Esophagus mucosa (tissue), 1 donor: Measurements from ENCODE around the gene CCDC88A. TPM values are rescaled to one million over a fixed set of nuclear protein-coding genes. Genes with fewer than 3 reads are reported as not detected.
"Not testable (repeated sequence)": the region's sequence is repeated elsewhere in the genome, so short reads cannot be mapped to it uniquely, and the experiment has no call there.

Experiments
- ATAC-seq: fragments of 200-7000 bp; cut with Tn5 transposase; one replicate; pipeline ENCODE4 v1.9.1; 2020
- total RNA-seq: library from RNA; stranded (reverse); gene quantifications from one replicate; pipeline ENCODE4 v1.2.4, GENCODE V29; 2023
- donor health status: DM: yes; HTN: yes; CAD: no.

CCDC88A gene
- total RNA-seq, 1 donor from 2014 or later, result 13.2 TPM

DNA sequence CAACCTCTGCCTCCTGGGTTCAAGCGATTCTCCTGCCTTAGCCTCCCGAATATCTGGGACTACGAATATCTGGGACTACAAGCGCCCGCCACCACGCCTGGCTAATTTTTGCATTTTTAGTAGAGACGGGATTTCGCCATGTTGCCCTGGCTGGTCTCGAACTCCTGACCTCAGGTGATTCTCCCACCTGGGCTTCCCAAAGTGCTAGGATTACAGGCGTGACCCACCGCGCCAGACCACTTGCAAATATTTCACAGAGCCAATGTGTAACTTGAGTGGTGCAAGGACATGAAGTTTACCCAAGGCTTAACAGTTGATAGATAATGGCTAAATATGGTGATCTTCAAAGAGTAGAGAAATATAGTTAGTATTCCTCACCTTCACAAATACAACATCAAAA, 136.6 kb downstream of the CCDC88A start:
- ATAC-seq, result no peak

DNA sequence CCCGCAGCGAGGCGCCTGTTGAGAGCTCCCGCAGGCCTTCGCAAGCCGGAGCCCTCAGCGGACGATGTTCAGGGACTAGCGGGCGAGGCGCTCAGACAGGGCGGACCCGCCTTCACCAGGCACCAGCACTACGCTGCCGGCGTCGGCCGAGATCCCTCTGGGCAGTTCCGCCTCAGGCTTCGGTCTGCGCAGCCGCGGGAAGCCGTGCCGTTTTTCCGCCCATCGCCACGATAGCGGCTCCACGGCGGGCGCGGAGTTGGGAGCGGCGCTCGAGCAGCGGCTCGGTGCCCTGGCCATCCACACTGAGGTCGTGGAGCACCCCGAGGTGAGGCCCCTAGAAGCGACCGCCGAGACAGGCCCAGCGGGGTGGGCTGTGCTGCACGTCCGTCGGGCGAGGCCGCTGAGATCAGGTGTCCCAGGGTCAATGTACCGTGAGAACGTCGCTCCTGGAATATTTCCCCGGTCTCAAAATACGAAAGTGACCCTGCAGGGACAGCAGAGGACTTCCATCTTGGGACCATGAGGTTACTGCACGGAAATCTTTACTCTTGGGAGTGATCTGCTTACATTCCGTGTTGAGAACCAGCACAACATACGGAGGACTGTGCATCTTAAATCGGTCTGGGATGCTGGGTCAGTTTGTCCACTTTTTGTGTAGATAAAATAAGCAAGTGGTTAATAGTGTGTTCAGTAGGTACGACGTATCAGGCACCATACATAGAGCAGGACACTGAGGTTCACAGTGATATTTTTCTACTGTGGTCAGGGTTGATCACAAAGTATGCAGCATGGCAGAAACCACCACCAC, 137.3 kb downstream of the CCDC88A start:
- ATAC-seq, result peak; percentile 98

DNA sequence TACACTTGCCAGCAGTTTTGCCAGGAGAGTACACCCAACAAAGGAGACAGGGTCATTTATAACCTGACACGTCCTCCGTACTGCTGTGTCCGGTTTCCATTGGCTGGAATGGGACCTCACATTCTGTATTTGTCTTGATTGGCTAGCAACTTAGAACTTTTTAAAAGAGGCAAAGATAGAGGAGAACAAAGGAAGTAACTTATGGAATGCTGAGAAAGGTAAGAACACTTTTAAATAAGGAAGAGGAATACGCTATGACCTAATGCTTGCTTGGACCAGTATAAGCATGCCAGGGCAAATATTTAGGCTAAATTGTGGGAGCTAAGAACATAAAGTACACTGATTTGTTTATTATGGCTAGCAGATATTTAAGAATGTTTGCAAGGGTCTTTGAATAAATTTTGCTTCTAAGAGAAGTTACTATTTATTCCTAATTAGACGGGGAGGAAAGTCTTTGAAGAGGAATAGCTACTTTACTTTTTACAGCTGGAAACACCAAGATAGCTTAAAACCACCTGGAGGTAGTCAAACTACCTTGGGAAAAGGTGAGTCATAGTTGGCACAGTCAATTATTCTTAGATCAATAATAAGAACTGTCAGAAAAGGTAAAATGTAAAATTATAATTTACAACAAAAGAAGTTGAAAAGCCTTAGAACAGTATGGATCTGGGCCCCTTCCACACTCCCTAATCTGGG, 138.7 kb downstream of the CCDC88A start:
- ATAC-seq, result not testable (repeated sequence)

DNA sequence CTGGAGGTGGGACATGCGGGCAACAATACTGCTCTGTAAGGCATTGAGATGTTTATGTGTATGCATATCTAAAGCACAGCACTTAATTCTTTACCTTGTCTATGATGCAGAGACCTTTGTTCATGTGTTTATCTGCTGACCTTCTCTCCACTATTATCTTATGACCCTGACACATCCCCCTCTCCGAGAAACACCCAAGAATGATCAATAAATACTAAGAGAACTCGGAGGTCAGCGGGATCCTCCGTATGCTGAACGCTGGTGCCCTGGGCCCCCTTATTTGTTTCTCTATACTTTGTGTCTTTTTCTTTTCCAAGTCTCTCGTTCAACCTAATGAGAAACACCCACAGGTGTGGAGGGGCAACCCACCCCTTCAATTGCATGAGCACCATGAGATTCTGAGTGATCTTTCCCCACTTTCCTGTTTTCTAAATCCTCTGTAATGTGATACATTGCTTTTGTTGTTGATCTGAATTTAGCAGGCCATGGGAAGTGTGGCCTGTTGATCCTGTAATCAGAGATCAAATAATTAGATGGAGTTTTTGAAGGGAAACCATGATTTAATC, 139.7 kb downstream of the CCDC88A start:
- ATAC-seq, result not testable (repeated sequence)

DNA sequence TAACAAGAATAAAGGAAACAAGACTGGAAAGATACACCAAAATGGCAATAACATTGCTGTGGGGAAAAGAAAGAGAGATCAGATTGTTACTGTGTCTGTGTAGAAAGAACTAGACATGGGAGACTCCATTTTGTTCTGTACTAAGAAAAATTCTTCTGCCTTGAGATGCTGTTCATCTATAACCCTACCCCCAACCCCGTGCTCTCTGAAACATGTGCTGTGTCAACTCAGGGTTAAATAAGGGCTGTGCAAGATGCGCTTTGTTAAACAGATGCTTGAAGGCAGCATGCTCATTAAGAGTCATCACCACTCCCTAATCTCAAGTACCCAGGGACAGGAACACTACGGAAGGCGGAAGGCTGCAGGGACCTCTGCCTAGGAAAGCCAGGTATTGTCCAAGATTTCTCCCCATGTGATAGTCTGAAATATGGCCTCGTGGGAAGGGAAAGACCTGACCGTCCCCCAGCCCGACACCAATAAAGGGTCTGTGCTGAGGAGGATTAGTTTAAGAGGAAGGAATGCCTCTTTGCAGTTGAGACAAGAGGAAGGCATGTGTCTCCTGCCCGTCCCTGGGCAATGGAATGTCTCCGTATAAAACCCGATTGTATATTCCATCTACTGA, 140.3 kb downstream of the CCDC88A start:
- not testable (repeated sequence) for ATAC-seq

DNA sequence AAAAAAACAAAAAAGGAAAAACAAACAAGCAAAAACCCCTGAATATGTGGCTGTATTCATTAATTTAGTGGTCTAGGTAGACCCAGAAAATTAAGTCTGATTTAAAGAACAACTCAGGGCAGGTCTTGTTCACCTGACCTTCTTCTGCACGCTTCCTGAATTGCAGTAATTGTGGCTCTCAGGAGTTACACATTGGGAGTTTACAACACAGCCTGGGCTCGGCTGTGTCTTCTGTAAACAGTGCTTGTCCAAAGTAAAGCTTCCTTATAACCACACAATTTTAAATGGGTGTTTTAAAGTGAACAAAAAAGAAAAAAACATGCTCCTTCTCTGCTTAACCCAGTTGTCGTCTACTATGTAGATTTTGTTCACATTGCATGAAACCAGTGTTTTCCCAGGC, 142.3 kb downstream of the CCDC88A start:
- no peak for ATAC-seq

DNA sequence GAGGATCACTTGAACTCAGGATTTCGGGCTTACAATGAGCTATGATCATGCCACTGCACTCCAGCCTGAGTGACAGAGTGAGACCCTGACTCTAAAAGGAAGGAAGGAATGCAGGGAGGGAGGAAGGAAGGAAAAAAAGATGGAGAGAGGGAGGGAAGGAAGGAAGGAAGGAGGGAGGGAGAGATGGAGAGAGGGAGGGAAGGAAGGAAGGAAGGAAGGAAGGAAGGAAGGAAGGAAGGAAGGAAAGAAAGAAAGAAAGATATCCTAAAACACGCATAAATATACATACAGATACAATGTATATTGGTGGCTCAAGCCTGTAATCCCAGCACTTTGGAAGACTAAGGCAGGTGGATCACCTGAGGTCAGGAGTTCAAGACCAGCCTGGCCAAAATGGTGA, 145.3 kb downstream of the CCDC88A start:
- ATAC-seq, result not testable (repeated sequence)

DNA sequence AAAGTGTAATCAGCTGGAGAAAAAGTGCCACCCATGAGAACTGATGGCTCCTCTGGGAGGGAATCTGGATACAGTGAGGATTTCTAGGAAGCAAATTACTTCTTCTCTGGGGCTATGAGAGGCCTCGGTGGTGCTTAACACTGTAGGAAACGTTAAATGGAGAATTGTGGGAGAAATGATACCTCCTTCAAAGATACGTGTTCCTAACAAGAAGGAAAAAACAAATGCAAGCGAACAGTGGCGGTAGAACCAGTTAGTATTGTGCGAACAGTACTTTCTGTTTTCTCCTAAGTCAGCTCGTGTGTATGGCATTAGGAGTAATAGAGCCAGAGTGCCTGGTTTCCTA, 150.0 kb downstream of the CCDC88A start:
- peak; percentile 32 for ATAC-seq

DNA sequence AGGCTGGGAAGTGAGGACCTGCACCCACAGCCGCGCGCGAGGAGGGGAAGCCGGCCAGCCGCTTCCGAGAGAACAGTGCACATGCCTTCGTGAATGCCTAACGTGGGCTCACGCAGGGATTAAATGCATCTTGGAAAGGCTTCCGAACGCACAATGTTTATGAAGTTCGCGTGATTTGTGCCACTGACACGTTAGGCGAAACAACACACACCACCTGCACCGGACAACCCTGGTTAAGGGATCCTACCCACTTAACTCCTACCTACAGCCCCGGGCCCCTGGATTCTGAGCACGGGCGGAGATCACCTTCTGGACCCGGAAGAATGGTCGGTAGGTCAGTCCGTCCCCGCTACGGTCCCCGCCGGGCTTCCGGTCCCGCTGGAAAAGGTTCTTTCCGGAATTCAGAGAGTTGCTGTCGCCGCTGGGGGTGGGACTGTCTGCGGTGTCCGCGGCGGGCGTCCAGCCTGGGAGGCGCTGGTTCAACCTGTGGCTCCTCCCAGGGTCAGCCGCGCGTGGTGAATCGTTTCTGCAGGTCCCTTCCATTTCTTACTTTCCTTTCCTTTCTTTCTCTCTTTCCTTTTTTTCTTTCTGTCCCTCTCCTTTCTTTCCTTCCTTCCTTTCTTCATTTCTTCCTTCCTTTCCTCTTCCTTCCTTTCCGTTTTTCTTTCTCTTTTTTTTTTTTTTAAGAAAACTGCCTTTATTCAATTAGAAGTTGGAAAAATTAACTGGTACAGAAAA, 150.6 kb downstream of the CCDC88A start, which contains the start of gene MTIF2:
Gene MTIF2, minus strand, starts transcription at position 325 of the 738 bp plus-strand sequence. CDS start 5,373 bp downstream, outside the sequence.
- peak; percentile 99 for ATAC-seq

DNA sequence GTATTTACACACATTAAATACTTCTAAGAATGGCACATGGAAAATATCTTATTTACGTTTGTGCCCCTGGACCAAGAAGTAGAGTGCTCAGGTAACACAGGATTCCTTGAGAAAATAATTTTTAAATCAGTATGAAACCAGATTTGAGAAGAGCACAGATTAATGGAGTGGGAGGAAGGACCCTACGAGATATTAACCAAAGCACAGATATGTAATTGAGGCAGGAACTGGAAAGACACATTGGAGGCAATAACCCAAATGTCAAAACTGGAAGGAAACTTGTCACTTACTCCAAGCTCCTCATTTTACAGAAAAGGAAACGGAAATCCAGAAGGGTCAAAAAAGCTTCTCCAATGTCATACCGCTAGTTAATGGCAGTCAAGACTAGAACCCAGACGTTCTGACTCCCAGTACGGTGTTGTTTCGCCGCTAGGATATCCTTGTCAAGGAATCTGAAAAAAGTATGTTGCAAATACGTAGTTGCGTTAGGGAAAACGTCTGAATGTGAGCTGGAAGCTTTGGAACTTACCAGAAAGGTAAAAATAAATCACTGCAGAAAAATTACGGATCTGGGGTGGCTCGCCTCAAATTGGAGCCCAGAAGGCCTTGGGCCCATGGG, 151.3 kb downstream of the CCDC88A start:
- ATAC-seq, result no peak

DNA sequence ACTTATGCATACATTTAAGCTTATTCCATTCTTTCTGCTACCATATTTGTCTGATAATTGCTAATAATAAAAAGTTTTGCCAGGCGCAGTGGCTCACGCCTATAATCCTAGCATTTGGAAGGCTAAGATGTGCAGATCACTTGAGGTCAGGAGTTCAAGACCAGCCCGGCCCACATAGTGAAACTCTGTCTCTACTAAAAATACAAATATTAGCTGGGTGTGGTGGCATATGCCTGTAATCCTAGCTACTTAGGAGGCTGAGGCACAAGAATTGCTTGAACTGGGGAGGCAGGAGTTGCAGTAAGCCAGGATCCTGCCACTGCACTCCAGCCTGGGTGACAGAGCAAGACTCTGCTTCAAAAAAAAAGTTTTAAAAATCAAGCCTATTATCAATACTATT, 160.1 kb downstream of the CCDC88A start:
- not testable (repeated sequence) for ATAC-seq

DNA sequence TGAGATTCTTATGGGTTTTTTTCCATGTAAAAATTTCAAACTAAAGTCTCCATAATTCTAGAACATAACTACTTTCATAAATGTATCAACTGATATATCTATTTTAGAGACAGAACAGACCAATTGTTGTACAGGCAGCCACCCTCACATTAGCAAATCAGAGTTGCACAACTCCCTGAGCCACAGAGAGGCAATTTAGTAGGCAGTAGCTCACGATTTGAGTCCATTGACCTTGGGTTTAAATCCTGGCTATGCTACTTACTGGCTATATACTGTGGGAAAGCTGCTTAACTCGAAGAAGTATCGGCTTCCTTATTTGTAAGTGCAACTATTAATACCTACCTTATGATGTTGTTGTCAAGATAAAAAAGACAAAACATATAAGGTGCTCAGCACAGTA, 166.8 kb downstream of the CCDC88A start:
- ATAC-seq, result no peak

DNA sequence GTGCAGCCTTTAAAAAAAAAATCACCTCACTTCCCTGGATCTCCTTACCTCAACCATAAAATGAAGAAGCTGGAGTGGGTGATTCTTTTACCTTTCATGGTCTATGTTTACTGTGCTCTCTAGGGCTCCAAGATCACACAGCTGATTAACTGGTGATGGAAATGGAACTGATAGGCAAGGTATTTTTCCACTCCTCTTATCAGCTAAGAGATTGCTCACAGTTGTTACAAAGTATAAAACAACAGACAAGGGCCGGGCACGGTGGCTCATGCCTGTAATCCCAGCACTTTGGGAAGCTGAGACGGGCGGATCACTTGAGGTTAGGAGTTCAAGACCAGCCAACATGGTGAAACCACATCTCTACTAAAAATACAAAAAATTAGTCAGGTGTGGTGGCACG, 172.6 kb downstream of the CCDC88A start:
- ATAC-seq, result no peak

DNA sequence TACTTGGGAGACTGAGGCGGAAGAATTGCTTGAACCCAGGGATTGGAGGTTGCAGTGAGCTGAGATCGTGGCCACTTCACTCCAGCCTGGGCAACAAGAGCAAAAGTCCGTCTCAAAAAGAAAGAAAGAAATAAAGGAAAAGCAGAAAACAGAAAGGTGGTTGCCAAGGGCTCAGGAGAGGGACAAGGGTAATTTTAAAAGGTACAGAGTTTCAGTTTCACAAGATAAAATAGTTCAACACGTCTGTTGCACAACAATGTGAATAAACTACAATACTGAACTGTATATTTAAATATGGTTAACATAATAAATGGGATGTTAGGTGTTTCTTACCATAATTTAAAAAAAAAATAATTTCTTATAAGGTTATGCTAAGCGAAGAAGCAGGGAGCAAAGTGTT, 174.2 kb downstream of the CCDC88A start:
- no peak for ATAC-seq

DNA sequence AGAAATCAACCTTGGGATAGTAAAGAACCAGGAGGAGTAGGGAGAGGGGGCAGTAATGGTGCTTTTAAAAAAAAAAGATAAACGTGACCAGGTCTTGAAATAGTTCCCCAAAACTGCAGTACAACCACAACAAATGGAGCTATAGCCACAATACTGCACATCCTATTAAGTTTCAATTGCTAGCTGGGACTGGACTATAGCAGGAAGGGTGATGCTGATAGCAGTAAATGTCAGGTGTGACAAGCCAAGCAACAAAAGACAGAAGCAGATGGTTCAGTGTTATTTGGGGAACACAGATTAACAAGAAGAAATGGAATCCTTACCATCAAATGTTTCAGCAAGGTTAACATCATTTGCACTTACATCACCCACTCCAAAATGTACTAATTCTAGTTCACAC, 177.0 kb downstream of the CCDC88A start:
- ATAC-seq, result no peak

DNA sequence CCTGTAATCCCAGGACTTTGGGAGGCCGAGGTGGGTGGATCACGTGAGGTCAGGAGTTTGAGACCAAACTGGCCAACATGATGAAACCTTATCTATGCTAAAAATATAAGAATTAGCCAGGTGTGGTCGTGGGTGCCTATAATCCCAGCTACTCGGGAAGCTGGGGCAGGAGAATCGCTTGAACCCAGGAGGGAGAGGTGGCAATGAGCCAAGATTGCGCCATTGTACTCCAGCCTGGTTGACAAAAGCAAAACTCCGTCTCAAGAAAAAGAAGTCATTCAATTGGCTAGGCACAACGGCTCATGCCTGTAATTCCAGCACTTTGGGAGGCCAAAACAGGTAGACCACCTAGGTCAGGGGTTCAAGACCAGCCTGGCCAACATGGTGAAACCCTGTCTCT, 178.1 kb downstream of the CCDC88A start:
- not testable (repeated sequence) for ATAC-seq

DNA sequence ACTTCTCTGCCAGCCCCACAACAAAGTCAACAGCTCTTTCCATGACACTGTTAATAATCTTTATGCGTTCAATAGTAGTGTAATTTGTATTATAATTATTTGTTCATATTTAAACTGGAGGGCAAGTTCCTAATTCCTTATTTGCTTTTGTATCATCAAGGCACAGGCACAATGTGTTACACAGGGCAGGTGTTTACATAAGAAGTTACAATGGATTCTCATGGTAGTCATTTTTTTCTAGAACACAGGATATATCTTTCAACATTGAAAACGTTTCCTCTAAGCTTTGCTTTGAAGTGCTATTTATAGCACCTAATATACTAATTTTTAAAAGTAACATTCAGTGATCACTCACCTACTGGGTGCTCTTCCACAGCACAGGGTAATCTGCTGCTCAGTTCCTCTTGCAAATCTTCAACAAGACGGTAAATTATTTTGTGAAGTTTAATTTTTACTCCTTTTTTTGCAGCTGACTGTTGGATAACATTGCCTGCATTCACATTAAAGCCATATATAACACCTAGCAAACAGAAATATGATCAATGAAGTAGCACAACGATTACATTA, 179.9 kb downstream of the CCDC88A start:
- no peak for ATAC-seq
